Mesothelial cell of epicardium (in vitro differentiated cells): ENCODE measurements around the gene AIF1. TPM values are rescaled to one million over a fixed set of nuclear protein-coding genes. Genes with fewer than 3 reads are reported as not detected.

ENCODE experiments used
- DNase-seq, 2 experiments: peaks; one replicate each; pipeline ENCODE4 v3.0.0; 2021; ENCODE audit warnings: low spot score in 2 of 2; ENCODE audit not compliant: unreplicated experiment in 2 of 2
- H3K27ac Mint-ChIP-seq: 2 replicates; pipeline ENCODE4 v1.8.0; 2021; ENCODE audit warnings: mixed read lengths
- H3K27me3 Mint-ChIP-seq: 2 replicates; pipeline ENCODE4 v1.8.0; 2021; ENCODE audit warnings: low read depth, mixed read lengths
- H3K36me3 Mint-ChIP-seq: 2 replicates; pipeline ENCODE4 v1.8.0; 2021; ENCODE audit warnings: mixed read lengths
- H3K4me1 Mint-ChIP-seq: 2 replicates; pipeline ENCODE4 v1.8.0; 2021; ENCODE audit warnings: mixed read lengths
- H3K4me3 Mint-ChIP-seq: 2 replicates; pipeline ENCODE4 v1.8.0; 2021; ENCODE audit warnings: mild to moderate bottlenecking, moderate library complexity, mixed read lengths
- H3K9me3 Mint-ChIP-seq: 2 replicates; pipeline ENCODE4 v1.8.0; 2021; ENCODE audit warnings: mixed read lengths
- total RNA-seq: library from RNA; stranded (reverse); gene quantifications from 3 replicates; pipeline ENCODE4 v1.2.1, GENCODE V29; 2021
- TF ChIP-seq, protein P1 (sequence below): fragments of 200-600 bp; sonication (generic); IDR thresholded peaks from one replicate; pipeline ENCODE4 v1.5.0; 2021; ENCODE audit warnings: antibody characterized with exemption; ENCODE audit not compliant: unreplicated experiment

AIF1 gene
- total RNA-seq, 1 donor from 2014 or later, result 6.0 TPM

DNA sequence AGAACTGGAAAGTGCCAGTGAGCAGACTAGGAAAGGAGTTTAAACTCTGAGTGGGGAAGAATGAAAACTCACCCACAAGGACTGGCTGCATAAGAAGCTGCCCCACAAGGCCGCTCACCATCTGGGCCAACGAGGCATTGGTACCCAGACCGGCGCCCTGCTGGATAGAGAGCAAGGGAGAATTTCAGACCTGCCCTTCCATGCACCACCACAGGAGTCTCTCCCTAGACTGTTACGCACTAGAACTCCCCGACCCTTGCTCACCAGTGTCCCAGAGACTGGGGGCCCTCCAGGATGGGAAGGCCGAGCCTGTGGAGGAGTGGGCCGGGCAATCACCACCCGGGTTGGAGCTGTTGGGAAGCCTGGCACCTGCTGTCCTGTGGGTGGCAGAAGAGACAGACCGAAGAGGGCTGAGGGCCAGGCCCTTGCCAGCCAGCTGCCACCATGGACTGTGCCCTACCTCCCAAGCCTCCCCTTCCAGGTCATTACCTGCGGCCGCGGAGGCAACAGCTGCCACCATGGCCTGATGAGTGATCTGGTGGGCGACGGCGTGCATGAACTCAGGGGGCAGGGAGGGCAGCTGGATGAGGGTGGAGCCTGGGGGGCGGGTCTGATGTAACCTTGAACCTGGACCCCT, 28.9 kb downstream of the AIF1 start:
- Mint-ChIP-seq H3K4me3 (no peak overlapping the region), H3K27ac (no peak overlapping the region), H3K27me3 (no peaks in the 10 kb centered on the region), H3K4me1 (no peaks in the 10 kb centered on the region), H3K36me3 (peaks cover 41% of the 10 kb centered on the region), H3K9me3 (no peaks in the 10 kb centered on the region)
- no peak for DNase-seq
- TF ChIP-seq, protein P1, sequence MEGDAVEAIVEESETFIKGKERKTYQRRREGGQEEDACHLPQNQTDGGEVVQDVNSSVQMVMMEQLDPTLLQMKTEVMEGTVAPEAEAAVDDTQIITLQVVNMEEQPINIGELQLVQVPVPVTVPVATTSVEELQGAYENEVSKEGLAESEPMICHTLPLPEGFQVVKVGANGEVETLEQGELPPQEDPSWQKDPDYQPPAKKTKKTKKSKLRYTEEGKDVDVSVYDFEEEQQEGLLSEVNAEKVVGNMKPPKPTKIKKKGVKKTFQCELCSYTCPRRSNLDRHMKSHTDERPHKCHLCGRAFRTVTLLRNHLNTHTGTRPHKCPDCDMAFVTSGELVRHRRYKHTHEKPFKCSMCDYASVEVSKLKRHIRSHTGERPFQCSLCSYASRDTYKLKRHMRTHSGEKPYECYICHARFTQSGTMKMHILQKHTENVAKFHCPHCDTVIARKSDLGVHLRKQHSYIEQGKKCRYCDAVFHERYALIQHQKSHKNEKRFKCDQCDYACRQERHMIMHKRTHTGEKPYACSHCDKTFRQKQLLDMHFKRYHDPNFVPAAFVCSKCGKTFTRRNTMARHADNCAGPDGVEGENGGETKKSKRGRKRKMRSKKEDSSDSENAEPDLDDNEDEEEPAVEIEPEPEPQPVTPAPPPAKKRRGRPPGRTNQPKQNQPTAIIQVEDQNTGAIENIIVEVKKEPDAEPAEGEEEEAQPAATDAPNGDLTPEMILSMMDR, result no peak

DNA sequence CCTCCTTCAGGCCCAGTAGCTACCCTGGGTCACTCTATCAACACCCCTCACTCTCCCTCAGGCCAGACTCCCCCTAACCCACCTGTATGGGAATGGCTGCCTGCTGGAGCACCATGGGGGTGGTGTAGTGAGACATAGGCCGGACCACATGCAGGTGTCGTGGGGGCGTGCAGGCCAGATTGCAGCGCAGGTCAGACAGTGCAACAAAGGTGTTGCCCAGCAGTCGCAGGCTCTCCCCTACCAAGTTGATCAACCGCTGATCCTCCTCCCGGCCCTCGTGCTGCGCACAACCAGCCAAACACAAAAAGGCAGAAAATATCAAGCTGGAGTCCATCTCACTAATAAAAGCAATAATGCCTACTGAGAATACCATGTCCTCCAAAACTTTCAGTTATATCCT, 30.3 kb downstream of the AIF1 start:
- peaks cover 3% of the 10 kb centered on the region for H3K4me1 Mint-ChIP-seq
- no peak overlapping the region for H3K4me3 Mint-ChIP-seq
- H3K27ac Mint-ChIP-seq, result no peak overlapping the region
- H3K36me3 Mint-ChIP-seq, result peaks cover 42% of the 10 kb centered on the region
- no peak for DNase-seq
- H3K9me3 Mint-ChIP-seq, result no peaks in the 10 kb centered on the region
- TF ChIP-seq, protein P1, result no peak
- no peaks in the 10 kb centered on the region for H3K27me3 Mint-ChIP-seq

DNA sequence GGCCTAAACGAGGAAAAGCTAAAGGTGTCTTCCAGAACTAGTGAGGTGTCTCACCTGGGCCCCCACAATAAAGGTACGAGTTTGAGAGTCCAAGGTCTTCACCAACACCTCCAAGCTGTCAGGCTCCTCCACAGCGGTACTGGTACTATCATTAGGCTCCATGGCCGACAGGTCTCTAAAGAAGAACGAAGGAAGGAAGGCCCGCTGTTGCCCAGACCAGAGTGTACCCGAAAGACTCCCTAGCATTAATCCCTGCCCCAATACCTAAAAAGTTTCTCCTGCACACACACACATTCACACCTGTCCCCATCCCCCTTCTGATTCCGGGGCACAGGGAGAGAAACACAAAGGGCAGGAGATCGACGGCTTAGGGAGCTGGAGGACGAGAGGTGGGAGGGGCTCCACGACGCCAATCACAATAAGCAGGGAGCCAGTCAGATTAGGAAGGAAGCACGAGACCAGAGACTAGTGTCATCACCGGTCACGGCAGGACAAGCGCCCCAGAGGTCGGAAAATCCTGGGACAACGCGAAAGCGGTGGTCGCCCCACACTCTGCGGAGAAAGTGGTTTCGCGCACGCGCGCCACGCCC, 36.7 kb downstream of the AIF1 start:
- H3K27ac Mint-ChIP-seq, result peak overlapping the region; percentile 100
- H3K4me1 Mint-ChIP-seq, result peaks cover 19% of the 10 kb centered on the region
- peak overlapping the region; percentile 95 for H3K4me3 Mint-ChIP-seq
- DNase-seq, result no peak
- peaks cover 30% of the 10 kb centered on the region for H3K36me3 Mint-ChIP-seq
- no peaks in the 10 kb centered on the region for H3K27me3 Mint-ChIP-seq
- no peaks in the 10 kb centered on the region for H3K9me3 Mint-ChIP-seq
- TF ChIP-seq, protein P1, result no peak

DNA sequence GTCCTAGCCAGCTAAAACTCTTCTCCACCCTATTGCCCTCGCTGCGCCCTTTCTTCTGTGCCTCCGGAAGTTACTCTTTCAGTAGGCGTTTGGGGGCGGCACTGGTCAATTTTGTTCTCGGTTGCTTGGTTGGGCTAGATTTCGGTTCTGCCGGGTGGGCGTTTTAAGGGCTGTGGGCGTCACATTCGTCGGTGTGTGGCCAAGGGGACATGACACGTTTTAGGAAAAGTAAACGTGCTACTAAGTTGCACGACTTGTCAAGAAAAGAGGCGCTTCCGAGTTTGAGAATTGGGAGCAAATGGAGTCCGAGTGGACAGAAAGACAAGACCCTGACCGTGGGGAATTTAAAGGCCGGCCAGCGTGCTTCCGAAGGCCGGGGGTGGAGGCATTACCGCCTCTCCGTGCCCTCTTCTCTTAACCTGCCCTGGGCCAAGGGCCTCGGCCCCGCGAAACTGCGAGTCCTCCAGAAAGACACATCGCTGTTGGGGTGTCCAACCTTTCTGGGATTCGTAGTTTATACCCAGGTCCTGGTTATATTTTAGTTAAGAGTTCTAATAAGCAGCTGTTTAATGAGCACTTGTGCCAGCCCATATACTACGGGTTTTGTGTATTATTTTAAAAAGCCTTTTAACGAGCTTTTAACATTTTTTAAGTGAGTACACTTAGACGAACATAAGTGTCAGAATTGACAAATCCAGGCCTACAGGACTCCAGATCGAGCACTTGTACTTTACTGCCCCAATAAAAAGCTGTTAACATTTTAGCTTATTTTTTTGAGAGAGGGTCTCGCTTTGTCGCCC, 38.1 kb downstream of the AIF1 start:
- Mint-ChIP-seq H3K36me3 (peaks cover 21% of the 10 kb centered on the region), H3K4me1 (peaks cover 24% of the 10 kb centered on the region), H3K4me3 (peak overlapping the region; percentile 95), H3K27ac (peak overlapping the region; percentile 100), H3K9me3 (no peaks in the 10 kb centered on the region), H3K27me3 (no peaks in the 10 kb centered on the region)
- peak in 1 of 2 experiments; percentile 39 for DNase-seq
- TF ChIP-seq, protein P1, result no peak

DNA sequence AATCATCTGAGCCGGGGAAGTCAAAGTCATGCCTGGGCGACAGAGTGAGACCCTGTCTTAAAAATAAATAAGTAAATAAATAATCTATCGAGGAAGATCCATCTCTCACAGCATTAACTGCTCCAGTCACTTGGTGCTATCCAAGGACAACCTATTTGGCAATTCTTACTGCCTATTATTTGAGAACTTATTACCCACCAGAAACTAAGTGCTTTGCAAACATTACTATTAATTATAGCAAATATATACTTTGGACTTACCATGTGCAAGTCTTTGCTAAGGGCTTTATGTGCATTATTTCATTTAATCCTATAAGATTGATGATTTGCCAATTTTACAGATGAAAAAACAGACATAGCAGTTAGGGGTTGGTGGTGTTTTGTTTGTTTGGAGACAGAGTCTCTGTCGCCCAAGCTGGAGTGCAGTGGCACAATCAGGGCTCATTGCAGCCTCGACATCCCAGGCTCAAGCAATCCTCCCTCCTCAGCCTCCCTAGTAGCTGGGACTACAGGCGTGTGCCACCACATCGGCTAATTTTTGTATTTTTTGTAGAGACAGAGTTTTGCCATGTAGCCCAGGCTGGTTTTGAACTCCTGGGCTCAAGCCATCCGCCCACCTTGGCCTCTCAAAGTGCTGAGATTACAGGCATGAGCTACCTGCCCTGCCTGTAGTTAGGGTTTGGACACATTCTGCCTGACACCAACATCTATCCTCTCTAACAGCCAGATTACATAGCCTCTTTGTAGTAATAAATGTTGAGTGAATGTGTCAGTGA, 39.7 kb downstream of the AIF1 start:
- Mint-ChIP-seq H3K4me1 (peaks cover 40% of the 10 kb centered on the region), H3K27ac (no peak overlapping the region)

More for the DNA sequence above, 39.7 kb downstream of the AIF1 start:
- DNase-seq, result no peak
- Mint-ChIP-seq H3K9me3 (no peaks in the 10 kb centered on the region), H3K36me3 (peaks cover 13% of the 10 kb centered on the region), H3K27me3 (no peaks in the 10 kb centered on the region), H3K4me3 (no peak overlapping the region)
- TF ChIP-seq, protein P1, result no peak
